GM12801 (cell line): ENCODE results near the gene PDZD4.

ENCODE experiments used
- CTCF ChIP-seq: IDR thresholded peaks from one replicate; pipeline ENCODE4 v1.5.1; 2011; ENCODE audit warnings: control low read depth; ENCODE audit not compliant: insufficient read length; ENCODE audit errors: extremely low read depth

PDZD4 gene

GRCh38 chrX:153820601-153821000 is 9.7 kb downstream of the PDZD4 start:
- no peak for TF ChIP-seq CTCF

GRCh38 chrX:153819384-153820040 is 10.8 kb downstream of the PDZD4 start:
- TF ChIP-seq CTCF: no peak

GRCh38 chrX:153818571-153819383 is 11.6 kb downstream of the PDZD4 start:
- TF ChIP-seq CTCF: no peak

- no peak for TF ChIP-seq CTCF
Observed at GRCh38 chrX:153816831-153817690, 13.3 kb downstream of the PDZD4 start.

GRCh38 chrX:153814591-153815315 is 15.6 kb downstream of the PDZD4 start:
- TF ChIP-seq CTCF: no peak

- TF ChIP-seq CTCF: no peak
Observed at GRCh38 chrX:153813161-153813560, 17.2 kb downstream of the PDZD4 start.
